ENCODE measurements around the gene NAV2. TPM values are rescaled to one million over a fixed set of nuclear protein-coding genes. Genes with fewer than 3 reads are reported as not detected.

NAV2 gene
- total RNA-seq, 1 donor = 11.2 TPM

GRCh38 chr11:20058749-20059458, 346.3 kb downstream of the NAV2 start:
- TF ChIP-seq CTCF (IDR thresholded peaks at IDR 0.05; ENCODE audit: insufficient read depth, low read depth, low read length) = no peak
- no peak for DNase-seq (ENCODE audit: low read depth)
- no peak overlapping the region for H3K4me3 ChIP-seq (ENCODE audit: low read depth, low read length)

- TF ChIP-seq CTCF (IDR thresholded peaks at IDR 0.05; ENCODE audit: insufficient read depth, low read depth, low read length) = no peak
- peak; percentile 22 for DNase-seq (ENCODE audit: low read depth)
- H3K4me3 ChIP-seq (ENCODE audit: low read depth, low read length) = no peak overlapping the region
These were observed 347.0 kb downstream of the NAV2 start for GRCh38 chr11:20059587-20060021.

GRCh38 chr11:20060181-20060580, 347.5 kb downstream of the NAV2 start:
- no peak for DNase-seq (ENCODE audit: low read depth)
- TF ChIP-seq CTCF (IDR thresholded peaks at IDR 0.05; ENCODE audit: insufficient read depth, low read depth, low read length) = no peak
- H3K4me3 ChIP-seq (ENCODE audit: low read depth, low read length) = no peak overlapping the region

GRCh38 chr11:20060647-20061205, 348.1 kb downstream of the NAV2 start:
- TF ChIP-seq CTCF (IDR thresholded peaks at IDR 0.05; ENCODE audit: insufficient read depth, low read depth, low read length) = no peak
- H3K4me3 ChIP-seq (ENCODE audit: low read depth, low read length) = no peak overlapping the region
- DNase-seq (ENCODE audit: low read depth) = no peak

GRCh38 chr11:20061776-20062175, 349.1 kb downstream of the NAV2 start:
- no peak for TF ChIP-seq CTCF (IDR thresholded peaks at IDR 0.05; ENCODE audit: insufficient read depth, low read depth, low read length)
- DNase-seq (ENCODE audit: low read depth) = no peak
- H3K4me3 ChIP-seq (ENCODE audit: low read depth, low read length) = no peak overlapping the region

- DNase-seq (ENCODE audit: low read depth) = no peak
- TF ChIP-seq CTCF (IDR thresholded peaks at IDR 0.05; ENCODE audit: insufficient read depth, low read depth, low read length) = no peak
- no peak overlapping the region for H3K4me3 ChIP-seq (ENCODE audit: low read depth, low read length)
These were observed 352.3 kb downstream of the NAV2 start for GRCh38 chr11:20064961-20065405.

All from fibroblast of villous mesenchyme (primary cell).